DND-41 (cell line): ENCODE data around the gene EFEMP2.

ENCODE experiments used
- CTCF ChIP-seq: IDR thresholded peaks from 2 replicates; pipeline ENCODE4 v1.5.1; 2012; ENCODE audit warnings: borderline replicate concordance, low read length, moderate library complexity, mild to moderate bottlenecking; ENCODE audit not compliant: poor library complexity, severe bottlenecking; ENCODE audit errors: extremely low read depth
- EZH2 ChIP-seq: IDR thresholded peaks from 3 replicates; pipeline ENCODE4 v1.6.1; 2012; ENCODE audit warnings: borderline replicate concordance, low read depth, mild to moderate bottlenecking, moderate library complexity, low read length, inconsistent platforms; ENCODE audit not compliant: severe bottlenecking

GRCh38 chr11:65899356-65900124 lies 26.9 kb upstream of the EFEMP2 start:
- TF ChIP-seq CTCF (peak; percentile 36), EZH2 (peak; percentile 80)
